Liver (tissue), 9 donors: ENCODE results near the gene LKAAEAR1. TPM values are rescaled to one million over a fixed set of nuclear protein-coding genes. Genes with fewer than 3 reads are reported as not detected.

Source experiments
- DNase-seq: peaks from one replicate; pipeline ENCODE4 v3.0.0-alpha.2; 2017; ENCODE audit warnings: low spot score
- H3K27ac ChIP-seq, 2 donors: one replicate each; pipeline ENCODE4 v1.7.0; 2013; ENCODE audit warnings: inconsistent platforms in 2 of 2, low read length in 2 of 2, control low read depth in 1 of 2, low read depth in 1 of 2, mild to moderate bottlenecking in 1 of 2
- H3K27me3 ChIP-seq, 4 donors: one replicate each; pipeline versions ENCODE4 v1.6.1 to v1.7.0; 2013; ENCODE audit warnings: low read length in 3 of 4, inconsistent platforms in 1 of 4, mild to moderate bottlenecking in 1 of 4, moderate library complexity in 1 of 4; ENCODE audit not compliant: control insufficient read depth in 4 of 4, insufficient read depth in 4 of 4
- H3K36me3 ChIP-seq, 4 donors: one replicate each; pipeline versions ENCODE4 v1.6.1 to v1.7.0; 2013; ENCODE audit warnings: low read length in 3 of 4, mild to moderate bottlenecking in 3 of 4, low read depth in 1 of 4, moderate library complexity in 1 of 4; ENCODE audit not compliant: control insufficient read depth in 4 of 4, insufficient read depth in 3 of 4
- H3K4me1 ChIP-seq, 4 donors: one replicate each; pipeline versions ENCODE4 v1.6.1 to v1.7.0; 2013; ENCODE audit warnings: low read length in 3 of 4, mild to moderate bottlenecking in 3 of 4, moderate library complexity in 1 of 4; ENCODE audit not compliant: control insufficient read depth in 4 of 4, insufficient read depth in 4 of 4
- H3K4me3 ChIP-seq, 3 donors: one replicate each; pipeline versions ENCODE4 v1.6.1 to v1.7.0; 2013; ENCODE audit warnings: low read length in 3 of 3, control low read depth in 1 of 3, low read depth in 1 of 3, mild to moderate bottlenecking in 1 of 3
- H3K9ac ChIP-seq, 2 donors: one replicate each; pipeline ENCODE4 v1.7.0; 2013; ENCODE audit warnings: low read length in 2 of 2, mild to moderate bottlenecking in 2 of 2, moderate library complexity in 2 of 2, control low read depth in 1 of 2, low read depth in 1 of 2
- H3K9me3 ChIP-seq, 4 donors: one replicate each; pipeline versions ENCODE4 v1.6.1 to v1.7.0; 2013; ENCODE audit warnings: low read length in 3 of 4; ENCODE audit not compliant: control insufficient read depth in 4 of 4
- FOXA1 ChIP-seq: IDR thresholded peaks from 2 replicates; pipeline ENCODE4 v1.6.1; 2016; ENCODE audit warnings: antibody characterized with exemption
- FOXA2 ChIP-seq: IDR thresholded peaks from 2 replicates; pipeline ENCODE4 v1.6.1; 2016; ENCODE audit warnings: antibody characterized with exemption
- HNF4A ChIP-seq, 2 donors: conservative IDR thresholded peaks; 2 replicates each; pipeline ENCODE4 v1.6.1; 2016; ENCODE audit warnings: antibody characterized with exemption in 2 of 2, mild to moderate bottlenecking in 2 of 2
- HNF4G ChIP-seq: IDR thresholded peaks from 2 replicates; pipeline ENCODE4 v1.6.1; 2016; ENCODE audit warnings: antibody characterized with exemption
- JUND ChIP-seq, 2 donors: IDR thresholded peaks; 2 replicates each; pipeline ENCODE4 v1.6.1; 2016; ENCODE audit warnings: antibody characterized with exemption in 2 of 2
- NR2F2 ChIP-seq: IDR thresholded peaks from 2 replicates; pipeline ENCODE4 v1.6.1; 2016; ENCODE audit warnings: antibody characterized with exemption
- RXRA ChIP-seq, 2 donors: IDR thresholded peaks; 2 replicates each; pipeline ENCODE4 v1.6.1; 2017 to 2018; ENCODE audit warnings: antibody characterized with exemption in 2 of 2, mild to moderate bottlenecking in 1 of 2
- SP1 ChIP-seq: IDR thresholded peaks from 2 replicates; pipeline ENCODE4 v1.6.1; 2018; ENCODE audit warnings: antibody characterized with exemption, mild to moderate bottlenecking
- YY1 ChIP-seq: IDR thresholded peaks from 2 replicates; pipeline ENCODE4 v1.6.1; 2016; ENCODE audit warnings: antibody characterized with exemption, mild to moderate bottlenecking
- WGBS: extraction: QIAGEN DNeasy Blood & Tissue Kit; methylation state at CpG from one replicate; pipeline ENCODE4 v1.1.7; 2013; 5-methylcytosine and 5-hydroxymethylcytosine counted together
- polyA plus RNA-seq, 2 donors: library from polyadenylated mRNA; stranded (reverse) in 1 of 2; unstranded in 1 of 2; fragments of 200-250 nt in 1 of 2; fragments of >200 nt in 1 of 2; fragmentation: Nextera tagmentation in 1 of 2; extraction: Ambion mirVana in 1 of 2; gene quantifications; one replicate each; pipeline versions ENCODE4 v1.2.1 to v1.2.3, GENCODE V29; 2013 to 2015
- total RNA-seq, 2 donors: library from RNA; depleted of rRNA; stranded (reverse); fragments of >200 nt; gene quantifications; one replicate each; pipeline ENCODE4 v1.2.3, GENCODE V29; 2014
- TF ChIP-seq, protein P1 (sequence below): IDR thresholded peaks from 2 replicates; pipeline ENCODE4 v1.6.1; 2016; ENCODE audit warnings: antibody characterized with exemption
- TF ChIP-seq, protein P2 (sequence below): IDR thresholded peaks from 2 replicates; pipeline ENCODE4 v1.6.1; 2016; ENCODE audit warnings: antibody characterized with exemption, mild to moderate bottlenecking
- TF ChIP-seq, protein P3 (sequence below): IDR thresholded peaks from 2 replicates; pipeline ENCODE4 v1.6.1; 2016; ENCODE audit warnings: antibody characterized with exemption
- TF ChIP-seq, protein P4 (sequence below): fragments of 150-350 bp; IDR thresholded peaks from 2 replicates; pipeline ENCODE4 v1.5.1; 2017; ENCODE audit warnings: improper control_type of control experiment, low read depth, low read length; ENCODE audit not compliant: missing input control
- TF ChIP-seq, protein P5 (sequence below): IDR thresholded peaks from 2 replicates; pipeline ENCODE4 v1.6.1; 2016; ENCODE audit warnings: antibody characterized with exemption
- donor health status: healthy.
- donor health status: healthy.
- donor health status: healthy.
- donor health status: healthy.
- donor health status: healthy.

LKAAEAR1 gene
- total and polyA plus RNA-seq, 4 donors: 0.08 TPM; not detected in 3

DNA sequence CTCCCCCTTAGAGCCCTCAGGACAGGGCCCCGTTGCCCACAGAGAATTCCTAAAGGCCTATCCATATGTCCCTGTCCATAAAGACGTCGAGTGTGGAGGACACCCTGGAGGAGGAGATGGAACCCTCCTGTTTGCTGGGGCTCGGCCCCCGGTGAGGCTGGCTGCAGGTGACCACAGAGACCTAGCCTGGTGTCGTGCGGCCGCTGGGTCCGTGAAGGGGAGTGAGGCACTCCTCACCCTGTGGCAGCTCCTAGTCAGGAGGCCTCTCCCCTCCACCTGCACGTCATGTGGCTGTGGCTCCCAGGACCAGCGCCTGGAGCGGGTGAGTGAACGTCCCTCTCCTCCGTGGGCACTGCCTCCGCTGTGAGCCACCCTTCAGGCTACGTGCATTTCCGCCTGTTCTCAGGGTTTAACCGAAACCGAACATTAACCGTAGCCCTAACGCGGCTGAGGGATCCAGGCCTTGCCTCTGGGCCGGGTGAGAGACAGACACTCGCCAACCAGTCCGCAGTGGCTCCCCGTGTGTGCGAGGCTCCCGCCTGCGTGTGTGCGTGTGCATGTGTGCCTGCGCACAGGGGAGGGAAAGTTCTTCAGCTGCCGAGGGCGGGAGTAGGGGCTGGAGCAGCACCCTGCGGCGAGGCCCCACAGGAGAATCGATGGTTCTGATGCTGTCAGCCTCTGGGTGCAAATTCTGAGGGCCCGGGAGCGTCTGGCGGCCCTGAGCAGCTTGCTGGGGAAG, 27.1 kb downstream of the LKAAEAR1 start:
- H3K4me1 ChIP-seq: peaks cover 0 to 19% (median 8%) of the 10 kb centered on the region in 4 donors
- DNase-seq: no peak
- H3K27ac ChIP-seq: peak overlapping the region; percentile 17 to 59
- H3K4me3 ChIP-seq: no peak overlapping the region
- peaks cover 0 to 2% (median 0%) of the 10 kb centered on the region in 4 donors for H3K27me3 ChIP-seq
- no peak overlapping the region for H3K9ac ChIP-seq
- TF ChIP-seq, protein P1, sequence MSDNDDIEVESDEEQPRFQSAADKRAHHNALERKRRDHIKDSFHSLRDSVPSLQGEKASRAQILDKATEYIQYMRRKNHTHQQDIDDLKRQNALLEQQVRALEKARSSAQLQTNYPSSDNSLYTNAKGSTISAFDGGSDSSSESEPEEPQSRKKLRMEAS: no peak
- TF ChIP-seq RXRA (IDR thresholded peaks at IDR 0.05) (no peak), HNF4G (no peak), SP1 (no peak), FOXA1 (no peak), NR2F2 (no peak), FOXA2 (no peak), YY1 (no peak)
- TF ChIP-seq, protein P2, sequence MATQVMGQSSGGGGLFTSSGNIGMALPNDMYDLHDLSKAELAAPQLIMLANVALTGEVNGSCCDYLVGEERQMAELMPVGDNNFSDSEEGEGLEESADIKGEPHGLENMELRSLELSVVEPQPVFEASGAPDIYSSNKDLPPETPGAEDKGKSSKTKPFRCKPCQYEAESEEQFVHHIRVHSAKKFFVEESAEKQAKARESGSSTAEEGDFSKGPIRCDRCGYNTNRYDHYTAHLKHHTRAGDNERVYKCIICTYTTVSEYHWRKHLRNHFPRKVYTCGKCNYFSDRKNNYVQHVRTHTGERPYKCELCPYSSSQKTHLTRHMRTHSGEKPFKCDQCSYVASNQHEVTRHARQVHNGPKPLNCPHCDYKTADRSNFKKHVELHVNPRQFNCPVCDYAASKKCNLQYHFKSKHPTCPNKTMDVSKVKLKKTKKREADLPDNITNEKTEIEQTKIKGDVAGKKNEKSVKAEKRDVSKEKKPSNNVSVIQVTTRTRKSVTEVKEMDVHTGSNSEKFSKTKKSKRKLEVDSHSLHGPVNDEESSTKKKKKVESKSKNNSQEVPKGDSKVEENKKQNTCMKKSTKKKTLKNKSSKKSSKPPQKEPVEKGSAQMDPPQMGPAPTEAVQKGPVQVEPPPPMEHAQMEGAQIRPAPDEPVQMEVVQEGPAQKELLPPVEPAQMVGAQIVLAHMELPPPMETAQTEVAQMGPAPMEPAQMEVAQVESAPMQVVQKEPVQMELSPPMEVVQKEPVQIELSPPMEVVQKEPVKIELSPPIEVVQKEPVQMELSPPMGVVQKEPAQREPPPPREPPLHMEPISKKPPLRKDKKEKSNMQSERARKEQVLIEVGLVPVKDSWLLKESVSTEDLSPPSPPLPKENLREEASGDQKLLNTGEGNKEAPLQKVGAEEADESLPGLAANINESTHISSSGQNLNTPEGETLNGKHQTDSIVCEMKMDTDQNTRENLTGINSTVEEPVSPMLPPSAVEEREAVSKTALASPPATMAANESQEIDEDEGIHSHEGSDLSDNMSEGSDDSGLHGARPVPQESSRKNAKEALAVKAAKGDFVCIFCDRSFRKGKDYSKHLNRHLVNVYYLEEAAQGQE: no peak
- TF ChIP-seq, protein P3, sequence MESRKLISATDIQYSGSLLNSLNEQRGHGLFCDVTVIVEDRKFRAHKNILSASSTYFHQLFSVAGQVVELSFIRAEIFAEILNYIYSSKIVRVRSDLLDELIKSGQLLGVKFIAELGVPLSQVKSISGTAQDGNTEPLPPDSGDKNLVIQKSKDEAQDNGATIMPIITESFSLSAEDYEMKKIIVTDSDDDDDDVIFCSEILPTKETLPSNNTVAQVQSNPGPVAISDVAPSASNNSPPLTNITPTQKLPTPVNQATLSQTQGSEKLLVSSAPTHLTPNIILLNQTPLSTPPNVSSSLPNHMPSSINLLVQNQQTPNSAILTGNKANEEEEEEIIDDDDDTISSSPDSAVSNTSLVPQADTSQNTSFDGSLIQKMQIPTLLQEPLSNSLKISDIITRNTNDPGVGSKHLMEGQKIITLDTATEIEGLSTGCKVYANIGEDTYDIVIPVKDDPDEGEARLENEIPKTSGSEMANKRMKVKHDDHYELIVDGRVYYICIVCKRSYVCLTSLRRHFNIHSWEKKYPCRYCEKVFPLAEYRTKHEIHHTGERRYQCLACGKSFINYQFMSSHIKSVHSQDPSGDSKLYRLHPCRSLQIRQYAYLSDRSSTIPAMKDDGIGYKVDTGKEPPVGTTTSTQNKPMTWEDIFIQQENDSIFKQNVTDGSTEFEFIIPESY: no peak
- 58% methylated on average over 39 of the region's 39 CpGs for WGBS
- no peaks in the 10 kb centered on the region for H3K36me3 ChIP-seq
- H3K9me3 ChIP-seq: no peaks in the 10 kb centered on the region

DNA sequence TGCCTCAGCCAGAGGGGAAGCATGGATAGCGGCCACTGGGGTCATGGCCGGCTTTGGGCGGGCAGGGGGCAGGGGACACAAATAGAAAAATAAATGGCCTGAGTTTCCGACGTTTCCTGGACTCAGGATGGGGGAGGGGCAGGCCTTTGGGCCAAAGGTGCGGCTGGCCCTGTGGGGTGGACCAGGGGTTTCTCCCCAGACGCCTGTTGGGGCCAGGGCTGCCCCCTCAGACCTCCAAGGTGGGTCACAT, 27.6 kb downstream of the LKAAEAR1 start:
- TF ChIP-seq FOXA1 (no peak), RXRA (IDR thresholded peaks at IDR 0.05) (peak in 1 of 2 donors; percentile 16), NR2F2 (peak; percentile 73)
- Histone ChIP-seq H3K4me3 (no peak overlapping the region), H3K27ac (peak overlapping the region; percentile 17 to 59), H3K4me1 (peaks cover 0 to 17% (median 7%) of the 10 kb centered on the region in 4 donors), H3K36me3 (no peaks in the 10 kb centered on the region), H3K9ac (no peak overlapping the region), H3K27me3 (peaks cover 0 to 2% (median 0%) of the 10 kb centered on the region in 4 donors), H3K9me3 (no peaks in the 10 kb centered on the region)
- DNase-seq: no peak
- WGBS: 18% methylated on average over 7 of the region's 7 CpGs

DNA sequence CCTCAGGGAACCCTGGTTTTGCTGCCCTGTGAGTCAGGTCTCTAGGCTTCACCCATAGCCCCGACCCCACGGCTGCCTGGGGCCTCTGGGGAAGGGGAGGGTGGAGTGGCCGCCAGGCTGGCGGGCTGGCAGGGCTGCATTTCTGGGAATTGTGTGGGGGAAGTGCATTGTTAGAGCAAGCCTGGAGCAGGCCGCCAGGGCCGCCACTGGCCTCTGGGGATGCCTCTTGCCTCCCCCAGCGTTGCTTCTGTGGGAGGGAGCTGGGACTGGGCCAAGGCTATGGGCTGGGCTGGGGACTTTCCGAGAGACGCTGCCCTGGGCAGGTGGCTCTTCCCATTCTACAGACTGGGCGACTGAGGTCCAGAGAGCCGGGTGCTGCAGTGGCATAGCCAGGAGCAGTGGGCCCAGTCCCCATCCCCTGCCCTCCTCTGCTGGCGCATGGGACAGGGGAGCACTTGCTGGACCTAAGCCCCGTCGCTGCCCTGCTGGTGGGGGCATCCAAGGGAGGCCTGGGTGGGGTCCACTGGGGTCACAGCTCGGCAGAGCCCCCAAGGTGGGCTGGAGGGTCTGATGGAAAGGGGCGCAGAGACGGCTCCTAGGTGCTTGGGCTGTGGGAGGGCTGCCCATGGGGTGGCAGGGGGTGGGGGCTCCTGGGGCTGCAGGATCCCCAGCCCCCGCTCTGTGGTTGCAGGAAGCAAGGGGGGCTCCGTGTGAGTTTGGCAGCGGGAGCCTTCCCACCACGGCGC, 28.1 kb downstream of the LKAAEAR1 start:
- H3K27me3 ChIP-seq: peaks cover 0 to 2% (median under 1%) of the 10 kb centered on the region in 4 donors
- DNase-seq: no peak
- TF ChIP-seq JUND (IDR thresholded peaks at IDR 0.05): no peak
- TF ChIP-seq, protein P4, sequence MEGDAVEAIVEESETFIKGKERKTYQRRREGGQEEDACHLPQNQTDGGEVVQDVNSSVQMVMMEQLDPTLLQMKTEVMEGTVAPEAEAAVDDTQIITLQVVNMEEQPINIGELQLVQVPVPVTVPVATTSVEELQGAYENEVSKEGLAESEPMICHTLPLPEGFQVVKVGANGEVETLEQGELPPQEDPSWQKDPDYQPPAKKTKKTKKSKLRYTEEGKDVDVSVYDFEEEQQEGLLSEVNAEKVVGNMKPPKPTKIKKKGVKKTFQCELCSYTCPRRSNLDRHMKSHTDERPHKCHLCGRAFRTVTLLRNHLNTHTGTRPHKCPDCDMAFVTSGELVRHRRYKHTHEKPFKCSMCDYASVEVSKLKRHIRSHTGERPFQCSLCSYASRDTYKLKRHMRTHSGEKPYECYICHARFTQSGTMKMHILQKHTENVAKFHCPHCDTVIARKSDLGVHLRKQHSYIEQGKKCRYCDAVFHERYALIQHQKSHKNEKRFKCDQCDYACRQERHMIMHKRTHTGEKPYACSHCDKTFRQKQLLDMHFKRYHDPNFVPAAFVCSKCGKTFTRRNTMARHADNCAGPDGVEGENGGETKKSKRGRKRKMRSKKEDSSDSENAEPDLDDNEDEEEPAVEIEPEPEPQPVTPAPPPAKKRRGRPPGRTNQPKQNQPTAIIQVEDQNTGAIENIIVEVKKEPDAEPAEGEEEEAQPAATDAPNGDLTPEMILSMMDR: no peak
- TF ChIP-seq YY1: no peak
- TF ChIP-seq, protein P5, sequence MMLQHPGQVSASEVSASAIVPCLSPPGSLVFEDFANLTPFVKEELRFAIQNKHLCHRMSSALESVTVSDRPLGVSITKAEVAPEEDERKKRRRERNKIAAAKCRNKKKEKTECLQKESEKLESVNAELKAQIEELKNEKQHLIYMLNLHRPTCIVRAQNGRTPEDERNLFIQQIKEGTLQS: no peak
- no peak for TF ChIP-seq RXRA (IDR thresholded peaks at IDR 0.05)
- TF ChIP-seq, protein P2: no peak
- TF ChIP-seq NR2F2: no peak
- TF ChIP-seq HNF4A (conservative IDR thresholded peaks at IDR 0.05): no peak

More for the DNA sequence above, 28.1 kb downstream of the LKAAEAR1 start:
- Histone ChIP-seq H3K9me3 (no peaks in the 10 kb centered on the region), H3K4me1 (peaks cover 0 to 17% (median 7%) of the 10 kb centered on the region in 4 donors), H3K27ac (peak overlapping the region; percentile 15 to 53), H3K4me3 (no peak overlapping the region), H3K36me3 (no peaks in the 10 kb centered on the region), H3K9ac (no peak overlapping the region)
- WGBS: 35% methylated on average over 22 of the region's 22 CpGs
